GM21737 (cell line): Measurements from ENCODE around the gene HAUS2.
"Not testable (repeated sequence)": the region's sequence is repeated elsewhere in the genome, so short reads cannot be mapped to it uniquely, and the experiment has no call there.

Experiments used
- ATAC-seq: cut with Tn5 transposase; IDR thresholded peaks from one replicate; pipeline ENCODE4 v1.9.1; 2021; ENCODE audit warnings: mild to moderate bottlenecking, moderate library complexity; ENCODE audit not compliant: unreplicated experiment

Gene HAUS2

DNA sequence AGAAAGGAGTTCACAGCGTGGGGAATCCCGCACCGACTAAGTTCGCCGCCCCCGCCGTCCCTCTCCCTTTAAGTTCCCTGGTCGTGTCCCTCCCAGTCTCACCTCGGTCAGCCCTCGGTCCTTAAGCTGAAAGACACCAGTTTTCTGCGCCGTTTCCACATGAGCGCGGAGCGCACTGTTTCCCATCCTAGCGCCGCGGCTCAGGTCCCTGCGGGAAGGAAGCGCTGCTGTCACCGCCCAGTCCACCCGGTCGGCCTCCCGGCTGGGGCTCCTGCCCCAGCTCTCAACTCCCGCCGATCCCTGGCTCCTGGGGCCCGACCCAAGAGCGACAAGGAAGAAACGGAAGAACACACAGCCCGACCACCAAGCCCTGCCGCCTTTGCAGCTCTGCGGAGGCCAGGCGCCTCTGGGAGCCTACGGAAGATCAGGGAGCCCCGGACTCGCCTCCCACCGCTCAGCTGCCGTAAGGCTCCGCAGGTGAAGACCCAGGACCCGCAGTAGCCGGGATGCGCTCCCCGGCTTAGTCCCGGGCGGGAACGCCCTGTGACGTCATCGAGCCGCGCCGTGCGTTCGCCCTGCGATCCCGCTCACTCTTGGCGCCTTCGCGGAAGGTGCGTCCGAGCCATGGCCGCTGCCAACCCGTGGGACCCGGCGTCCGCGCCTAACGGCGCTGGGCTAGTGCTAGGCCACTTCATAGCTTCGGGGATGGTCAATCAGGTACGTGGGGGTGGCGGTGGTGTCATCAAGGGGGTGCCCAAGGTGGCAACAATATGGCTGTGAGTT lies at the start of gene HAUS2, which contains the start of gene LRRC57:
Gene HAUS2 (plus strand): TSS at position 590 of the 783 bp plus-strand sequence. CDS start 35 bp downstream, at position 625.
Gene LRRC57 (minus strand): TSS at position 545 of the 783 bp plus-strand sequence. CDS start 359 bp downstream, at position 186.
- peak; percentile 65 for ATAC-seq

DNA sequence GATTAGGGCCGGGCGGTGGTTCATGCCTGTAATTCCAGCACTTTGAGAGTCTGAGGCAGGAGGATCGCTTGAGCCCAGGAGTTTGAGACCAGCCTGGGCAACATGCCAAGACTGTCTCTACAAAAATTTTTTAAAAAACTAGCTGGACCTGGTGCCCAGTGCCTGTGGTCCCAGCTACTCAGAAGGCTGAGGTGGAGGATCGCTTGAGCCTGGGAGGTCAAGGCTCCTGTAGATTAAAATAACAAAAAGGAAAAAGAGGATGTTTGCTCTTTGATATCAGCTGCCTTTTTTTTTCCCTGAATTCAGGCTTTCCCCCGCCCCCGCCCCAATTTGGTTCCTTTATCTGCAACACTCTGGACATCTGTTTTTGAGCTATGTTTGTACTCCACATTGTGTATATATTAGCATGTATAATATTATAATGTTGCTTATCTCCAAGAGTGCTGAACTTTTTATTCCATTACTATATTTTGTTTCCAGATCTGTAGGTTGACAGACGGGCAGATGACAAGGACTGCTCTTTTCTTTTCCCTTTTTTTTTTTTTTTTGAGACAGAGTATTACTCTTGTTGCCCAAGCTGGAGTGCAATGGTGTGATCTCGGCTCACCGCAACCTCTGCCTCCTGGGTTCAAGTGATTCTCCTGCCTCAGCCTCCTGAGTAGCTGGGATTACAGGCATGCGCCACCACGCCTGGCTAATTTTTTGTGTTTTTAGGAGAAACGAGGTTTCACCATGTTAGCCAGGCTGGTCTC lies 48.6 kb upstream of the HAUS2 start:
- ATAC-seq = no peak

DNA sequence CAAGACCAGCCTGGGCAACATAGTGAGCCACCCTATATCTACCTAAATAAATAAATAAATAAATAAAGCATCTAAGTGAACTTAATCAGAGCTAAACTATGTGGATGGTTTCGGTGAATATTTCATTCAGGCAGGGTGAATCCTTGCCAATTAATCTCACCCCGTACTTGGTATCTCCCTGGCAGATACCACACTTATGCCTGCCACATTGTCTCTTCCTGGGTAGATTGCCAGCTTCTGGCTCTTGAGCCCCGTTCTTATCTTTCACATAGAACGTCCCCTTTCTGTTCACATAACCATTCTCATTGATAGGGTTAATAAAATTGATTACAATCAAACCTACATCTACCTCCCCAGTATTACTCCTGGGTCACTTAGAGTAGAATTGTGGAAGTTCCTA lies 46.2 kb upstream of the HAUS2 start:
- ATAC-seq = no peak

DNA sequence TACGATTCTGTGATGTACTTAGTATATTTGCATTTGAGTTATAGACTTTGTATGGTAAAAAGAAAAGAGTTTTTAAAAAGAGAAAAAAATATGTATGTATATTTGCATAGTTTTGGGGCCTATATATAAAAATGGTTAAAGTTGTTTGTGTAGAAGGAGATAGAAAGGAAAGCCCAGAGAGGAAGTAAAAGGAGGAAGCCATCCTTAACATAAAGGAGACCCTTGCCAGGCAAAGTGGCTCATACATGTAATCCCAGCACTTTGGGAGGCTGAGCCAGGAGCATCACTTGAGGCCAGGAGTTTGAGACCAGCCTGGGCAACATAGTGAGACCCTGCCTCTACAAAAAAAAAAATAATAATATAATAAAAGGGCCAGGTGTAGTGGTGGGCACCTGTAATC lies 44.8 kb upstream of the HAUS2 start:
- no peak for ATAC-seq

DNA sequence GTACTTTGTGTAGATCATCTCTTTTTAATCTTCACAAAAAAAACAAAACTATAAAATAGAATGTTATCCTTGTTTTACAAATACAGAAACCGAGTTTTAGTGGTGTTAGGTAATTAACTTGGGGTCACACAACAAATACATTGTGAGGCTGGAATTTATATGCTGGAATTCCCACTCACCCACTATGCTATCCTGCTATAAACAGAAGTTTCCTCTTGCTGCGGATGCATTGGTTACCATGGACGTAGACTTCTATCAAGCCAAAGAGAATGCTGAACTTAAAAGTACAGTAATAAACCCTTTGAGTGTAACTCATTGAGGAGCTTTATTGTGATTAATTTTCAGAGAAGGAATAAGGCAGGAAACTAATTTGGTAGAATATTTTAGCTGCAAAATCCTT lies 44.0 kb upstream of the HAUS2 start:
- peak; percentile 14 for ATAC-seq

DNA sequence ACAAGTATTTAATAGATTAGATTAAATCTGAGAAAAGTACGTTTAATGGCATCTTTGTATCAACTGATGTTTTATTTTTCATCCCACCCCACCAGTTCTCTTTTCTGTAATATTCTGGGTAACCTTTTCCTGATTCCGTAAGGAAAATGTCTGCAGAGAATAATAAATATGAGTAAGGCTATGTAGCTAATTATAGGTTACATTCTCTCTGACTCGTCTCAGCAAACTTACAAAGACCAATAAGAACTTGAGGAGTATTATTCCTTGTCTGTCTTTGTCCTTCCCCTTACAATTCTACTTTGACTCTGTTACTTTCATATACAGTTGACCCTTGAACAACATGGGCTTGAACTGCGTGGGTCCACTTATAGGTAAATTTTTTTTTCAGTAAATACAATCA lies 41.1 kb upstream of the HAUS2 start:
- no peak for ATAC-seq

DNA sequence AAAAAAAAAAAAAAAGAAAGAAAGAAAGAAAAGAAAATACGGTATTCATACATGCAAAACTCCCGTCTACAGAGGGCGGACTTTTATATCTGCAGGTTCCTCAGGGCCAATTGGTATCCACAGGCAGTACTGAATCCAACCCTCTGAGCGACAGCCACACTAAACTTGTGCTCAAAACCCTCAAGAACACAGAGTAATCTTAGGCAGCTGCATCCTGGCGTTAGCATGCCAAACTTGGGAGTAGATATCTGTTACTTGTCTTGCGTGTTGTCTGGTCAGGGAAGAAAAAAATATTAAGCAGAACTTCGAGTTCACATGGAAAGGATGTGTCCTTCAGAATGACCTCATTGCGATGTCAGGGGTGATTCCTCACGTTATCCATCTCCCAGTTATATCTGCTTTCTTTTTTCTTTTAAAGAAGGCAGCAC lies 40.4 kb upstream of the HAUS2 start:
- no peak for ATAC-seq

DNA sequence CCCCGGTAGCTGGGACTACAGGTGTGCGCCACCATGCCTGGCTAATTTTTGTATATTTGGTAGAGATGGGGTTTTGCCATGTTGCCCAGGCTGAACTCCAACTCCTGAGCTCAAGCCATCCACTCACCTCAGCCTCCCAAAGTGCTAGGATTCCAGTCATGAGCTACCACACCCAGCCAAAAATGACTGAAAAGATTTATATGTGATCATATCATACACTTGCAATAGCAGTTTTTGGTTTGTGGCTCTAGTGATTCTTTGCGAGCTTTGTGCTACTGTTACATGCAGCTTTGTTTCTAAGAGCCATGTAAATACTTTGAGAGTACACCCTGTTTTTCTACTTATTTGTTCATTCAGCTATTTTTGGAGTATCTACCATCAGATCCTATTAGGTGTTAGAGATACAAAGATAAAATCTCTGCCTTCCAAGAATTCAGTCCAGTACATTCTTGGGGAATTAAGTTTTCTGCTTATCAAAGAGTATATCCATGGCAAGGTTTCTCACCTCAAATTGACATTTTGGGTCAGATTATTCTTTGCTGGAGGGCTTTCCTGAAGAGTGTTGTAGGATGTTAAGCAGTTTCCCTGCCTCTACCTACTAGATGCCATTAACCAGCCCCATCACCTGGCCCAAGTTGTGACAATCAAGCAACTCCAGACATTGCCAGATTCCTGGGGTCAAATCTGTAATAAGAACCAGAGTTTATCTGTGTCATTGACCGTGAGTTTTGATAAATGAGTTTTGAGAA lies 38.2 kb upstream of the HAUS2 start:
- ATAC-seq = no peak

DNA sequence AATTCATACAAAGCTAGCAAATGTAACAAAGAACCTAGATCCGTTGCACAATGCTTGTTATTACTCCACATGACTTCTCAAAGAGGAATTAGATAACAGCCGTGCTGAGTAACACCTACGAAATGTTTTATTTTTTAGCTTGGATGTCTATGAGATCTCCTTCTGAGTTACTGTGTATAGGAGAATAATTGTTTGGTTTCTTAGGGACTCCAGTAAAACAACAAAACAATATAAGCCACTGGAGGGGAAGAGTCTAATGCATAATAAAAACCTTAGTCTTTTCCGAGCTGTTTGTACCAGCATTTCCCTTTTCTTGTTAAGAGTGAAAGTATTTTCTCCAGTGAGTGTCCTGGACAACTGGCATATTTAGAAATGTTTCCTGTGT lies 37.6 kb upstream of the HAUS2 start:
- no peak for ATAC-seq

DNA sequence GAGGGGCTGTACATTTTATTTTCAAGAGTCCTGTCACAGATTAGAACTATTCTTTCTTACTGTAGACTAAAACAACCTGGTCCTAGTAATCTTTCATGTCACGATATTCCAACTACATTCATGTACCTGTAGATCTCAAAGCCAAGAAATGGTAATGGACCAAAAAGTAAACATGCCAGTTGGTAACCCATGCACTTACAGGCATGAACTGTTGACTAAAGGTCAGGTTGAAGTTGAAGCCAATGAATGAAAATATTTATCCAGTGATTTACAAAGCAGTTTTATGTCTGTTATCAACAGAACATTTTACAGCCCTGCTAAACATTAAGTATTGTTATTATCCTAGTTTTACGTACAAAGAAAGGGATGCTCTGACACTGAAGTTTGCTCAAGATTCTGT lies 25.3 kb upstream of the HAUS2 start:
- no peak for ATAC-seq

DNA sequence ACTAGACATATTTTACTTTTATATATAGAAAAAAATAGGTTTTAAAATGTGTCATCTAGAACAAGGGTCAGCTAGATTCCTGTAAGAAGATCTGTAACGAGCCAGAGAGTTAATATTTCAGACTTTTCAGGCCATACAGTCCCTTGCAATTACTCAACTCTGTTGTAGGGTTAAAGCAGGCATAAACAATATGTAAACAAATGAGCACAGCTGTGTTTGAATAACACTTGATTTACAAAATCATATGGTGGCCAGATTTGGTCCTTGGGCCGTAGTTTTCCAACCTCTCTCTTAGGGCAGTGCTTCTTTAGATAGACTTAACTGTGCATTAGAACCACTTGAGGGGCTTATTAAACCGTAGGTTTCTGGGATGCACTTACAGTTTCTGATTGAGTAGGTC lies 19.7 kb upstream of the HAUS2 start:
- no peak for ATAC-seq

DNA sequence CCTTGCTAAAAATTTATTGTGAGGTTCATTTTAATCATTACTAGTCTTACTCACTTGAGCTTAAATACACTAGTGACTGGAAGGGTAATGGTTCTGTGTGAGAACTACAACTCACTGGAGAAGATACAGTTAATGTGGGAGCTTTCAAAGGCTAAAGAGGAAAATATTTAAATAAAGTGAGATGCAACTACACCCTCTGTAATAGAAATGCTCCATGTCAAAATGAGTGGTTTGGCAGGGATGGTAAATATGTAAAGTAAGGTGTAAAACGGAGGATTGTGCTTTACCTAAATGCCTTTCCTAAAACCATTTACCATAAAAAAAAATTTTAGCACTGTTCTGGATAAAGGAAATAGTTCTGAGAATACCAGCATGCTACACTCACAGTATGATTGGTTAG lies 15.4 kb upstream of the HAUS2 start:
- ATAC-seq = no peak

DNA sequence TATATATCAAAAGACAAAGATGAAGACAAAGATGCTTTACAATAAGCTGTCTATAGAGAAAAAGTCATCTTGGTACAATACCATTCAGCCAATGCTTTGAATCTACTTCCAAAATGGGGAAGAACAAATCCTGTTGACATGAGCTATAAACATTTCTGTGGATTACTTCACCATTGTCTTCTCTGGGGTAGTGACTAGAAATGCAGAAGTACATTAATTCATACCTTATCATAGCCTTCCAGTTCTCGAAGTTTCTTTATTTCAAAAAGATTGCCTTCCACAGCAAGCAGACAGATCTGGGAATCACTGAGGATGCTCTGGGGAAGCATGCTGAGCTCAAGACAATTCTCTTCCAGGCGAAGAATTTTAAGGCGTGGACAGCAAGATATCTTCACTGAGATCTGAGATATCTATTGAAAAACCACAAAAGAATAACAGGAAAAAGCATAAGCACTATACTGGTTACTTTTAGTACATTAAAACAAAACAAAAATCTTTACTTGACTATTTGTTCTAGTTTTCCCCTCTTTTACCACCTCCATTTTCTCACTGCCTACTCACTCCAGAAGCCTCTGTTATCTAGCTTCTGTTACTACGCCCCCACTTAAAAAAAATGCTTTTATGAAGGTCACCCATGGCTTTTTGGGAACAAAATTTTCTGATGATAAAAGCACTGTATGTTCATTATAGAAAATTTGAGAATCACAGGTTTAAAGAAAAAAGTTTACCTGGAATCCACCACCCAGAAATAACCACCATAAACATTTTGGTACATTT lies 3.6 kb upstream of the HAUS2 start:
- ATAC-seq = no peak

DNA sequence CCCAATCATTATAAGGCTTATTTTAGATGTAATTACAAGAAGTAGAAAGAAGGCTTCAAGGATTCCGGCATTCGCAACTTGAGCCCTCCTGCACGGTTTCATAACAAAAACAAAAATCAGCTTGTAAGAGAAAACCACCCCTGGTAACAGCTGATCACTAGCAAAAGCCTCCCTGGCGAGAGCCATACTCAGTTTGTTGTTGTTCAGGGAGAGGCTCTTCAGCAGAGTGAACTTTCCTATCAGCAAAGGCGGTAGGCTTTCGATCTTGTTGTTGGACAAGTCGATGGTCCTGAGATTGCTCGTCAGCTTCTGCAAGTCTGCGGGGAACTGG lies 755 bp upstream of the HAUS2 start:
- peak; percentile 7 for ATAC-seq

DNA sequence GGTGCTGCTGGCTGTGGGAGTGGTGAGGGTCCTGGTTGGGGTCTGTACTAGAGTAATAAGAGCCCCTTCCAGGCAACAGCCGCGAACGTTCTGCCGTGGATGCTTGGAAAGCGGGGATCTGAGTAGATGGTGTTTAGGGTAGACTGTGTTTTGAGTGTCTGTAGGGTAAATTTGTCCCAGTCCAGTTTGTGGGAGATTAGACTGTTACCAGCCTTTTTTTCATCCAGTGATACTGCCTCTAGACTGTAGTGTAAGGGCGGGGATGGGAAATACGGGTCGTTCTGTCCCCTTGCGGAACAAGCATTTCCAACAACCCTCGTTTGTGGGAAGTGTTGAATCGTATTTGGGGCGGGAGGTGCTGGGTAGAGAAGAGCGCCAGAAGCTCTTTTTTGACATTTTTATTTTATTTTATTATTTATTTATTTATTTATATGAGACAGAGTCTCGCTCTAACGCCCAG lies 424 bp downstream of the HAUS2 start:
- peak; percentile 15 for ATAC-seq

DNA sequence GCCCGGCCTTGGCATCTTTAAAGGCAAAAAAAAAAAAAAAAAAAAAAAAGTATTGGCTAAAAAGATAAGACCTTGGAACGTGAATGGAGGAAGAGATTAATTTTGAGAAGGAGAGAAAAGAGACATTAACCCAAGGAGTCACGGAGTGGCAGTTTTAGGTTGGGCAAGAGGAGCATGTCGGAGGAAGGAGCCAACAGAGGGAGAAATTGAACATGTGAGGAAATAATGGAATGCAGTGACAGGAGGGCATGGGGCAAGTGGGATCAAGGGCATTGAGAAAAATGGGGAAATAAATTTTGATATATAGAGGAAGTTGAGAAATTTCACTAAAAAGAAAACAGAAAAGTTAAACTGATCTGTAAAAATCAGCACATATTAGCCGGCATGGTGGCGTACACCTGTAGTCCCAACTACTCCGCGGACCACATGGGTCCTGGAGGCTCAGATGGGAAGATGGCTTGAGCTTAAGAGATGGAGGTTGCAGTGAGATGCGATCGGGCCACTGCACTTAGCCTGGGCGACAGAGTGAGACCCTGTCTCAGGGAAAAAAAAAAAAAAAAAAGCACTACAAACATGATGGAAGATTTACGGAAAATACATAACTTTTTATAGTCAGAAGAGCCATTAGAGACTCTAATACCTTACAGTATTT lies 1.2 kb downstream of the HAUS2 start:
- no peak for ATAC-seq

DNA sequence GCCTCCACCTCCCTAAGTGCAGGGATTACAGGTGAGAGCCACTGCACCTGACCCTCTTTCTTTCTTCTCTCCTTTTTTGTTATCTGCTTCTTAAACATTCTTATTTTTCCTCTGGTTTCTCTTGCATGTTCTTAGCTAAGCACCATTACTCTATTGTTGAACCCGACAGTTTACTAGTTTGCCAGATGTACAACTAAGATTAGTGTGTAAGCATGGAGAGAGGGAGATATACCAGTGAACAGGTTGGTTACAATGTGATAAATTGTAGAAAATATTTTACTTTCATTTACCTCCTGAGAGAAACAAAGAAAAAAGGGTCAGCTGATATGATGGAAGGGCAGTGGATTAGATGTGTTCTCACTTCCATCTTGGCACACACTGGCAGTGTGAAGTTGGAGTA lies 4.9 kb downstream of the HAUS2 start:
- no peak for ATAC-seq

DNA sequence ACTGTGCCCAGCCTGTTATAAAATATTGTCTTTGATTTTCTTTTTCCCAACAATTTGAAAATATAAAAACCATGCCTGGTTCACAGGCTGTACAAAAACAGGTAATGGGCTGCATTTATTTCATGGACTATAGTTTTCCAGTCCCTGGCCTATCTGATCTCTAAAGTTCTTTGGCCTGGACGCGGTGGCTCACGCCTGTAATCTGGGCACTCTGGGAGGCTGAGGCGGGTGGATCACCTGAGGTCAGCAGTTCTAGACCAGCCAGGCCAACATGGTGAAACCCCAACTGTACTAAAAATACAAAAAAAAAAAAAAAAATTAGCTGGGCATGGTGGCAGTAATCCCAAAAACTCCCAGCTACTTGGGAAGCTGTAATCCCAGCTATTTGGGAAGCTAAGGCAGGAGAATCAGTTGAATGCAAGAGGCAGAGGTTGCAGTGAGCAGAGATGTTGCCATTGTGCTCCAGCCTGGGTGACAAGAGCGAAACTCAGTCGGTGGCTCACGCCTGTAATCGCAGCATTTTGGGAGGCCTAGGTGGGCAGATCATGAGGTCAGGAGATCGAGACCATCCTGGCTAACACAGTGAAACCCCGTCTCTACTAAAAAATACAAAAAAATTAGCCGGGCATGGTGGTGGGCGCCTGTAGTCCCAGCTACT lies 8.0 kb downstream of the HAUS2 start:
- not testable (repeated sequence) for ATAC-seq

DNA sequence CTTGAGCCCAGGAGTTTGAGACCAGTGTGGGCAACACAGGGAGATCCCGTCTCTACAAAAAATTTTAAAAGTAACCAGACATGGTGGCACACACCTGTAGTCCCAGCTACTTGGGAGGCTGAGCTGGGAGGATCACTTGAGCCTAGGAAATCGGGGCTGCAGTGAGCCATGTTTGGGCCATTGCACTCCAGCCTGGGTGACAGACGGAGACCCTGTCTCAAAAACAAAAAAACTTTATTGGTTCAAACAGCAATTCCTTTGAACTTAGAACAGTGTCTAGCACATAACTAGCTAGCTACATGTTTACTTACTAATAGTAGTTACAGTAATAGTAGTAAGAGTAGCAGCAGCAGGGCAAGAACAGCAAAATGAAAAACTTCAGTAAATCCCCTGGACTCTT lies 10.1 kb downstream of the HAUS2 start:
- no peak for ATAC-seq
